Measurements from ENCODE around the gene FAS.
A peak's percentile ranks its signal among the peaks of the same experiment; 100 is the strongest.

FAS gene

GRCh38 chr10:88971221-88972061 lies 19.2 kb upstream of the FAS start:
- no peak for FAIRE-seq
- DNase-seq (ENCODE audit: low spot score): no peak

DNA sequence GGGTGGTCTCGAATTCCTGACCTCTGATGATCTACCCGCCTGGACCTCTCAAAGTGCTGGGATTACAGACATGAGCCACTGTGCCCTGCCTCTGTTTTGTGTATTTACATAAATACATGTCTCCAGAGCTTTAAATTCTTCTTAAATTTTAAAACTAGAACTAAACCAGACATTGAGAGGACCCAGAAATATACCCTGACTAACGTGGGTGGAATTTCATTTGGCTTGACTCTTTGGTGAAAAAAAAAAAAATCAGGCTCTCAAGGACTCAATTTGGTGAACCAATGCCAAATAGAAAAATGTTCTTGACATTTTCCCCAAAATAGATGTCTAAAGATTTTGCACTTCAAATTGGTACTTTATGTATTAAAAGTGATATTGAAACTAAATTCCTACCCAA lies 16.6 kb upstream of the FAS start:
- DNase-seq (ENCODE audit: low spot score) (no peak), FAIRE-seq (no peak)

- FAIRE-seq: no peak
- peak; percentile 7 for DNase-seq (ENCODE audit: low spot score)
Observed at GRCh38 chr10:88974446-88975376, 15.9 kb upstream of the FAS start.

GRCh38 chr10:88975377-88975720 lies 15.2 kb upstream of the FAS start:
- no peak for FAIRE-seq
- no peak for DNase-seq (ENCODE audit: low spot score)

DNA sequence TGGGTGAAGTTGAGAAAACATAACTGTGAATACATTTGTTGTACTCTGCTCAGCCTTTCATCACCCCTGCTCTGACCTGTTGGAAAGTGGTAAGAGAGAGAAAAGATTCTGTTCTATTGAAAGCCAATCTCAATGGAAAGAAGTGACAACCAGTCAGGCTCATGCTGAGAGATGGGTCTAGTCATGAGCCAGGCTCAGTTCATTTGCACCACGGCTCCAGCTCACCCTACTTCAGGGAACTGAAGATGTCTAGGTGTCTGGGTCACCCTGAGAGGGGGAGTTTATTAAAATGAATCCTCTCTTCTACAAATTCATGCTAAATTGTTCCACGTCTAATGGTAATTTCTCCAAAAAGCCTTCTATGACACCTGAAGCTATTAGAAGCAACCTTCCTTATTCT lies 12.1 kb upstream of the FAS start:
- no peak for FAIRE-seq
- no peak for DNase-seq (ENCODE audit: low spot score)

DNA sequence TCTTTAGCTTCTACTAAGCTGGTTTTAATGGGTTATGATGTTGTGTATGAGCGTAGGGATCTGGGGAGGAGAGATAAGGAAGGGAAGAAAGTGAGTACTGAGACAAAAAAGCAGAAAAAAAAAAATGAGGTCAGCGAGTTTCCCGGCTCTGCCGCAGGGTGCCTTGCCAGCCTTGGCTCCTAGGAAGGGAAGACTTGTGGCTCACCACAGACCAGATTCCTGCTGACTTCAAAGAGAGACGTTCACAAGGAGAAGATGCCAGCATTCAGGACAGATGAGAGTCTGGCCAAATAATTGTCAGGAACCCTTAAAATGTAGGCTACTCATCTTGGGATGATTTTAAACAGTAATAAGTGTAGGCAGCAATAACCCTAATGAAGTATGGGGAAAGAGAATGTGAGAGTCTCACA lies 11.4 kb upstream of the FAS start:
- no peak for FAIRE-seq
- peak; percentile 85 for DNase-seq (ENCODE audit: low spot score)

DNA sequence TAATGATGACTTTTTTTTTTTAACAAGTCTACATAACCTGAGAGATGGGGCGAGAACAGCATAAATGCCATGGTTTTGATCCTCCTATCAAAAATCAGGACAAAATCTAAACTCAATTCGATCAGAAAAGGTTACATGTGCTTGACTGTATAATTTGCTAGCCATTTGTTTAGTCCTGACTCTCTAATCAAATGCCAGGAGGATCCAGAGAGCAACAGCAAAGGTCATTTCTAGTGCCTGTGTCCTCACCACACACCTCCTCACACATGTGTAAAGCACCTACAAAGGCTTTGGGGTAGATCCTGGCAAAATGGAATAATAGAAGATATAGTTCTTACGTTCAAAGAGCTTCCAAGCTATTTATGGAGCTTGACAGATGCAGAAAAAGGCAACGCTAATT lies 11.0 kb upstream of the FAS start:
- FAIRE-seq (no peak), DNase-seq (ENCODE audit: low spot score) (no peak)

DNA sequence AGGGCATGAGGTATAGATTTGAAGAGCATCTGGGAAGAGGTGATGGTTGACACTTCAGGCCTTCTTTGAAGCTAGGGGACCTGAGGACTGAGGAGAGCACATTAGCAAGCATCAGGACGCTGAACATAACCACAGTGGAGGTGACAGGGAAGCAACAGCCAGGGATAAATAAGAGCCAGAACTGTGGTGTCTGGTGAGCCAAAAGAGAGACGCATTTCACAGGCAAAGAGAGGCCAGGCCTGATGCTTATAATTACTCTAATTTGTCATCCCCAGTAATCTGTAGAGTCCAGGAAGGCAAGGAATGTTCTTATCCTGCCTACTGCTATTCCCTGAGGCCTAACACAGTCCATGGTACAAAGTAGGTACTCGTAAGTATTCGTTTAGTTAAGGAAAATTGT lies 10.4 kb upstream of the FAS start:
- DNase-seq (ENCODE audit: low spot score) (no peak), FAIRE-seq (no peak)

DNA sequence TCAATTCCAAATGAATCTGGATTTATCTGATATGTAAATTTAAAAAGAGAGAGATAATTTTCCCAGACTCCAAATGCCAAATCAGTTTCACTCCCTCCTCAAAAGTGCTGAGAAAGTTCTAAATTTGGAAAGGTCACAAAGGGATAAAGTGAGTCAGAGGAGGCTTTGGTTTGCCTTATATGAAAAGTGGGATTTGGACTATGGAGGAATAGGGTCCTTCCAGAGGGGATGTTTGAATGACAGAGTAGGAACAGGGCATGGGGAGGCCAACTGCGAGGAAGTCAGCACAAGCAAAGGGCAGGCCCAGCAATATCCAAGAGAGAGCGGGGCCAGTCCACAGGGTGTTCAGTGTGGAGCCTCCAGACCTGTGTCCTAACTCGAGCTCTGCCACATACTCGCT lies 9.8 kb upstream of the FAS start:
- FAIRE-seq (no peak), DNase-seq (ENCODE audit: low spot score) (no peak)

DNA sequence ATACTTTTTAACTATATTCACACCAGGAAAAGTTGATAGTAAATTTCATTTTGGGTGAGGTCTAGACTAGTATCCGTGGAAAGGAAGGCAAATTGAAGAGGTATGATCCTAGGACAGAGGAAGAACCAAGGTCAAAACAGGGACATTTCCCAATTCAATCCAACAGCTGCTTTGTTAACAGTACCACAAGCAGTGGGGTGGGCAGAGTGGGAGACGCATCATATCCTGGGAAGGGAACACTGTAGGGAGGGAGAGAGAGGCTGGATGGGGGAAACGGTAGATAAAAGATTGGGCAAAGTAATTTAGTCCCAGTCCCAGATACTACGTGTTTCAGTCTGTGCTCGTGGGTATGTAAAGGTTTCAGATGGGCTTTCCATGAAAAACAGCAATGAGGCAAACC lies 9.2 kb upstream of the FAS start:
- no peak for DNase-seq (ENCODE audit: low spot score)

GRCh38 chr10:88982366-88982765 lies 8.2 kb upstream of the FAS start:
- FAIRE-seq (no peak), DNase-seq (ENCODE audit: low spot score) (no peak)

More for the DNA sequence above, 9.2 kb upstream of the FAS start:
- FAIRE-seq: no peak

GRCh38 chr10:88983206-88983605 lies 7.4 kb upstream of the FAS start:
- FAIRE-seq (no peak), DNase-seq (ENCODE audit: low spot score) (no peak)

DNA sequence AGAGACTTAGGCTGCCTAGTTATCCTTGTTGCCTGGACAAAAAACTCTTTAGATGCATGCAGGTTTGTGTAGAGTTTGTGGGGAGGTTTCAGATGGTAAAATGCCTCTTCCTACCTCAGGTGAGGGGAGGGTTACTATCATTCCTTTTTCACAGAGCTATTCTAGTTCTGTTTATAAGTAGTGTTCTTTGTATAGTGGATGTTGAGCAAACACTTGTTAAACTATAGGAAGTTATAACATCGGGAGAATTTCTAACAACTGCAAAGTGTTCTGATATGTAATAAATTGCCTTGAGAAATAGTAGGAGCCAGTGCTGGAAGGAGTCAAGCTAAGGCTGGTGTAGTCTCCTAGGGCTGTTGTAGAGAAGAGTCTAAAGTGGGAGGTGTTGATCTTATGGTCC lies 6.7 kb upstream of the FAS start:
- FAIRE-seq (no peak), DNase-seq (ENCODE audit: low spot score) (no peak)

DNA sequence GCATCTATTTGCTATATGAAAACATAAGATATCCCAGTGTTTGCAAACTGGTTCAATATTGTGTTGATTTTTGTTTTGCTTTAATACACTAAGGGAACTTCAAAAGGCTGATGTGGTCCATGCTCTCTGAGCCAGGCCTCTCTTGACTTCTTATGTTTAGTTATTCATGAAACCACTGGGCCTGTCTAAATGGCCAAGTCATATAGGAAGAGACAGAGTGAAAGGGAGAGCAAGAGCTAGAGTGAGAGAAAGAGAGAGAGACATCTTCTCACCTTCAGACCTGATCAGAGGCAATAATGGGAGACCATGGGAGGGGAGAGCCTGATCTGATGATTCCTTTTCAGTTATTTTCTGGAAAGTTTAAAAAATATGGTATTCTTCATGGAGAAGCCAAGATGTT lies 6.1 kb upstream of the FAS start:
- DNase-seq (ENCODE audit: low spot score): no peak
- no peak for FAIRE-seq

GRCh38 chr10:88986549-88987242 lies 3.9 kb upstream of the FAS start:
- FAIRE-seq (no peak), DNase-seq (ENCODE audit: low spot score) (peak; percentile 26)

GRCh38 chr10:88987243-88987725 lies 3.3 kb upstream of the FAS start:
- DNase-seq (ENCODE audit: low spot score) (no peak), FAIRE-seq (no peak)

DNA sequence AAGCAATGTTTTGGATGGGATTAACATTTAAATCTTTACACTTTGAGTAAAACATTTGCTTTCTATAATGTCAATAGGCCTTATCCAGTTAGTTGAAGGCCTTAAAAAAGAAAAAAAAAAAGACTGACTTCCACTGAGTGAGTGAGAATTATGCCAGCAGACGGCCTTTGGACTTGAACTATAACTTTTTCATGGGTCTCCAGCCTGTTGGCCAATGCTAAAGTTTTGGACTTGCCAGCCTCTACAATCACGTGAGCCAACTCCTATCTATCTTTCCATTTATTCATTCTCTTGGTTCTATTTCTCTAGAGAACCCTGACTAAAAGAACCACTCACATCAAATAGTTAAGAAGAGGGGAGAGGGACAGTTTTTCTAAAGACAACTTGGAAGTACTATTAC lies 2.8 kb upstream of the FAS start:
- DNase-seq (ENCODE audit: low spot score) (no peak), FAIRE-seq (no peak)

GRCh38 chr10:88989423-88989822 lies 1.2 kb upstream of the FAS start:
- no peak for DNase-seq (ENCODE audit: low spot score)
- FAIRE-seq: no peak

GRCh38 chr10:88989824-88990383 lies 694 bp upstream of the FAS start:
- no peak for DNase-seq (ENCODE audit: low spot score)
- no peak for FAIRE-seq

DNA sequence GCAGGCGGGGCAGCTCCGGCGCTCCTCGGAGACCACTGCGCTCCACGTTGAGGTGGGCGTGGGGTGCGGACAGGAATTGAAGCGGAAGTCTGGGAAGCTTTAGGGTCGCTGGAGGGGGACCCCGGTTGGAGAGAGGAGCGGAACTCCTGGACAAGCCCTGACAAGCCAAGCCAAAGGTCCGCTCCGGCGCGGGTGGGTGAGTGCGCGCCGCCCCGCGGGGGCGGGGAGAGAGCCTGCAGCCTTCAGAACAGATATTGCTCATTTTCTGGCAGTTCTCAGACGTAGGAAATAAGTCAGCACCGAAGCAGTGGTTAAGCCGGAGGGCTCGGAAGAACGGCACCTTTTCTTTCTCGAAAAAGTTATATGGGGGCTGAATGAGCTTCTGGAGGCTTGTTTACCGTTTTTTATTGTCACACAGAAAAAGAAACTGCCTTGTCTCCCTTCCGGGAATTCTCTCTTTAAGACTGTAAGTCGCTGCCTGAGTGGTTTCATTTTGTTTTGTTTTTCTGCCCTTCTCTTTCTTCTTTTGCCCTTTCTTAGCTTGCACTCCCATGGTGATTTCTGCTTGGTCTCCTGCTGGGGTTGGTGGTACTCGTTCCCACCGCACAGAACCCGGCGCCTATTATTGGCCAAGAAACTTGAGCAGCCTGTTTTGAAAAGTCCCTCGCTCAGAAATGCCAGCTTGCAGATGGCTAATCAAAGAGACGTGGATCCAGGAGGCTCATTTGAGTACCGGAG lies 732 bp downstream of the FAS start:
- DNase-seq (ENCODE audit: low spot score) (peak; percentile 61), FAIRE-seq (no peak)

DNA sequence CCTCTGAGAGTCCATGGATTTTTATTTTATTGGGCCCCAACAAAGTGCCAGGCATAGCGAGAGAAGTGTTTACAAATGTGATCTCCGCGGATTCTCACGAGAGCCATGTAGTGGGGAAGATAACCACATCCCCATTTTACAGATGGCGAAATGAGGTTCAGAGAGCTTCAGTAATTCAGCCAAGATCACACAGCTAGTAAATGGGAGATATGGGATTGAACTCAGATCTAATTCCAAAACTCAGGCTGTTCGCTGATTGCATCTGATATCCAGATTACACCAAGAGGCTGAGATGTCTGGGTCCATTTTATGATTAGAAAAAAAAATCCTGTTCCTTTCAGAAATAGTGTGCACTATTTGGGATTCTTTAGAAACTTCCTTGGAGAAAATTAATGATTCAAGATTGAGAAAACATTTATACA lies 1.3 kb downstream of the FAS start:
- FAIRE-seq (no peak), DNase-seq (ENCODE audit: low spot score) (no peak)
